SK-N-SH treated with all-trans-retinoic acid at 6 μM for 48 hours (cell line): ENCODE data around the gene FPR1.

Experiments
- ARNTL ChIP-seq: fragments of 450-650 bp; formaldehyde crosslinking; IDR thresholded peaks from 2 replicates; pipeline ENCODE4 v1.5.0; 2020; ENCODE audit warnings: low read depth, mild to moderate bottlenecking, moderate library complexity, borderline replicate concordance
- CREB5 ChIP-seq: fragments of 250-450 bp; sonication (Bioruptor Pico); IDR thresholded peaks from 2 replicates; pipeline ENCODE4 v1.5.1; 2020; ENCODE audit warnings: low read depth, mild to moderate bottlenecking, moderate library complexity
- TOX ChIP-seq: fragments of 250-450 bp; sonication (Bioruptor Pico); IDR thresholded peaks from 2 replicates; pipeline ENCODE4 v1.8.0; 2021; ENCODE audit warnings: mild to moderate bottlenecking, moderate library complexity, borderline replicate concordance
- ZFP3 ChIP-seq: fragments of 250-450 bp; sonication (Bioruptor Pico); IDR thresholded peaks from 2 replicates; pipeline ENCODE4 v1.5.0; 2020; ENCODE audit warnings: mild to moderate bottlenecking, moderate library complexity
- ZNF8 ChIP-seq: fragments of 450-650 bp; formaldehyde crosslinking; IDR thresholded peaks from 2 replicates; pipeline ENCODE4 v1.5.0; 2020; ENCODE audit warnings: mild to moderate bottlenecking, moderate library complexity

GRCh38 chr19:51715850-51716249 is 35.8 kb downstream of the FPR1 start:
- TF ChIP-seq ZFP3 (CRISPR knock-in tag), result no peak
- TF ChIP-seq ARNTL, result no peak
- TF ChIP-seq ZNF8 (CRISPR knock-in tag), result no peak
- TF ChIP-seq CREB5 (CRISPR knock-in tag), result no peak
- no peak for TF ChIP-seq TOX (CRISPR knock-in tag)
